Measurements from ENCODE around the gene URB1. TPM values are rescaled to one million over a fixed set of nuclear protein-coding genes. Genes with fewer than 3 reads are reported as not detected.

URB1 gene
- total RNA-seq, 1 donor from 2014 or later = 42.8 TPM

DNA sequence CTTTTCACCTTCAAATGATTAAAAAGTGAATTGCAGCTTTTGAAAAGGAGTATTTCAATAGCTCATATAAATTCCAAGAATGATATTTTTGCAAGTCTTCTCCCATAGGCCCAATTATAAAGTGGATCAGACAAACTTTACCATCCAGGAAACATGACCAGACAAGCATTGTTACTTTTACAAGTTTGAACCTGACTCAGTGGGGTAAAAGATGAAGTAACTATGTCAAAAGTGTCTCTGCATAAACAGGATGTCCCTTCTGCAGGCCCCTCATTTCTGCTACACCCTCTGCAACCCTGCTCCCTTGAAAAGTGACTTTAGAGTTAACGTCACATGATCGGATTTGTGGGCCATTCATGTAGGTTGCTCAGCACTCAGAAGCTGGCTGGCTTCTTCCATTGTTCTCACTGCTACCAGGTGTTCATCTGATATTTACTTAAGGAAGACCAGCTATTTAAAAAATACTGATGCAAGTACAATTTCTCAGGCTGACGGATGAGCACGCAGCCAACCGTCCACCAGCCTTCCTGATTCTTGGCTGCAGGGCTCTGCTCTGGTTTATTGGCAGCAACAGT is 32.3 kb downstream of the URB1 start:
- H3K36me3 Mint-ChIP-seq (ENCODE audit: low read depth) = peaks cover 60% of the 10 kb centered on the region
- no peak for DNase-seq (ENCODE audit: low spot score)
- H3K27me3 Mint-ChIP-seq (ENCODE audit: insufficient read depth) = no peaks in the 10 kb centered on the region
- no peak overlapping the region for H3K27ac Mint-ChIP-seq
- H3K4me1 Mint-ChIP-seq (ENCODE audit: low read depth) = no peaks in the 10 kb centered on the region
- intact Hi-C loops (cut with micrococcal nuclease) = no loop called here
- H3K9me3 Mint-ChIP-seq = no peaks in the 10 kb centered on the region
- no peak overlapping the region for H3K4me3 Mint-ChIP-seq

- H3K4me3 Mint-ChIP-seq = no peak overlapping the region
- H3K4me1 Mint-ChIP-seq (ENCODE audit: low read depth) = no peaks in the 10 kb centered on the region
- intact Hi-C loops (cut with micrococcal nuclease) = no loop called here
- DNase-seq (ENCODE audit: low spot score) = no peak
- peaks cover 59% of the 10 kb centered on the region for H3K36me3 Mint-ChIP-seq (ENCODE audit: low read depth)
- no peak overlapping the region for H3K27ac Mint-ChIP-seq
- no peaks in the 10 kb centered on the region for H3K27me3 Mint-ChIP-seq (ENCODE audit: insufficient read depth)
- H3K9me3 Mint-ChIP-seq = no peaks in the 10 kb centered on the region
Measured at GRCh38 chr21:32359719-32360260, 33.0 kb downstream of the URB1 start.

GRCh38 chr21:32356874-32357395 is 35.9 kb downstream of the URB1 start:
- DNase-seq (ENCODE audit: low spot score) = no peak
- Mint-ChIP-seq H3K27ac (no peak overlapping the region), H3K36me3 (ENCODE audit: low read depth) (peaks cover 64% of the 10 kb centered on the region), H3K4me3 (no peak overlapping the region), H3K9me3 (no peaks in the 10 kb centered on the region), H3K27me3 (ENCODE audit: insufficient read depth) (no peaks in the 10 kb centered on the region), H3K4me1 (ENCODE audit: low read depth) (peaks cover 3% of the 10 kb centered on the region)
- intact Hi-C loops (cut with micrococcal nuclease) = no loop called here

- Mint-ChIP-seq H3K36me3 (ENCODE audit: low read depth) (peaks cover 59% of the 10 kb centered on the region), H3K9me3 (no peaks in the 10 kb centered on the region), H3K4me1 (ENCODE audit: low read depth) (peaks cover 17% of the 10 kb centered on the region), H3K27ac (no peak overlapping the region), H3K4me3 (no peak overlapping the region), H3K27me3 (ENCODE audit: insufficient read depth) (no peaks in the 10 kb centered on the region)
- DNase-seq (ENCODE audit: low spot score) = no peak
- intact Hi-C loops (cut with micrococcal nuclease) = no loop called here
Measured at GRCh38 chr21:32353002-32353711, 39.7 kb downstream of the URB1 start.

GRCh38 chr21:32352526-32352925 is 40.3 kb downstream of the URB1 start:
- intact Hi-C loops (cut with micrococcal nuclease) = no loop called here
- Mint-ChIP-seq H3K9me3 (no peaks in the 10 kb centered on the region), H3K27ac (no peak overlapping the region), H3K27me3 (ENCODE audit: insufficient read depth) (no peaks in the 10 kb centered on the region), H3K4me3 (no peak overlapping the region), H3K36me3 (ENCODE audit: low read depth) (peaks cover 61% of the 10 kb centered on the region), H3K4me1 (ENCODE audit: low read depth) (peaks cover 17% of the 10 kb centered on the region)
- no peak for DNase-seq (ENCODE audit: low spot score)

GRCh38 chr21:32351428-32351827 is 41.4 kb downstream of the URB1 start:
- H3K4me1 Mint-ChIP-seq (ENCODE audit: low read depth) = peaks cover 17% of the 10 kb centered on the region
- no peak overlapping the region for H3K27ac Mint-ChIP-seq
- intact Hi-C loops (cut with micrococcal nuclease) = no loop called here
- DNase-seq (ENCODE audit: low spot score) = no peak
- H3K4me3 Mint-ChIP-seq = no peak overlapping the region
- no peaks in the 10 kb centered on the region for H3K9me3 Mint-ChIP-seq
- no peaks in the 10 kb centered on the region for H3K27me3 Mint-ChIP-seq (ENCODE audit: insufficient read depth)
- H3K36me3 Mint-ChIP-seq (ENCODE audit: low read depth) = peaks cover 64% of the 10 kb centered on the region

DNA sequence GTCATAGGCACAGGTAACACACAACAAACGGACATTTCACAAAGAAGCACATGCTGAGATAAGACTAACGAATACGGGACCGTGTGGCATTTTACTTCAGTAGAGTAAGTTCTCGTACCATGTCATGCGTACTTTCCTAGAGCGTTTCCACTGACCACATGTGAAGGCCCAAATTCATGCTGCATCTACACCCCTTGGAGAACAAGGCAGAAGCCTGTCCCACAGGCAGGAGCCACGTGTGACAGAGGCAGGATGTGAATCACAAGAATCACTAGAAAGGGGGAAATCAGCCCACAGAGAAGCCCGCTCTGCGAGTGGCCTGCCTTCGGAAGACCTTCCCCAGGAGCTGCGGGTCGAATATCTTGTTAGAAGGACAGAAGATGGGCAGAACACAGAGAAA is 41.8 kb downstream of the URB1 start:
- H3K9me3 Mint-ChIP-seq = no peaks in the 10 kb centered on the region
- DNase-seq (ENCODE audit: low spot score) = no peak
- peaks cover 65% of the 10 kb centered on the region for H3K36me3 Mint-ChIP-seq (ENCODE audit: low read depth)
- H3K4me1 Mint-ChIP-seq (ENCODE audit: low read depth) = peaks cover 17% of the 10 kb centered on the region
- no peak overlapping the region for H3K27ac Mint-ChIP-seq
- intact Hi-C loops (cut with micrococcal nuclease) = no loop called here
- H3K27me3 Mint-ChIP-seq (ENCODE audit: insufficient read depth) = no peaks in the 10 kb centered on the region
- H3K4me3 Mint-ChIP-seq = no peak overlapping the region

DNA sequence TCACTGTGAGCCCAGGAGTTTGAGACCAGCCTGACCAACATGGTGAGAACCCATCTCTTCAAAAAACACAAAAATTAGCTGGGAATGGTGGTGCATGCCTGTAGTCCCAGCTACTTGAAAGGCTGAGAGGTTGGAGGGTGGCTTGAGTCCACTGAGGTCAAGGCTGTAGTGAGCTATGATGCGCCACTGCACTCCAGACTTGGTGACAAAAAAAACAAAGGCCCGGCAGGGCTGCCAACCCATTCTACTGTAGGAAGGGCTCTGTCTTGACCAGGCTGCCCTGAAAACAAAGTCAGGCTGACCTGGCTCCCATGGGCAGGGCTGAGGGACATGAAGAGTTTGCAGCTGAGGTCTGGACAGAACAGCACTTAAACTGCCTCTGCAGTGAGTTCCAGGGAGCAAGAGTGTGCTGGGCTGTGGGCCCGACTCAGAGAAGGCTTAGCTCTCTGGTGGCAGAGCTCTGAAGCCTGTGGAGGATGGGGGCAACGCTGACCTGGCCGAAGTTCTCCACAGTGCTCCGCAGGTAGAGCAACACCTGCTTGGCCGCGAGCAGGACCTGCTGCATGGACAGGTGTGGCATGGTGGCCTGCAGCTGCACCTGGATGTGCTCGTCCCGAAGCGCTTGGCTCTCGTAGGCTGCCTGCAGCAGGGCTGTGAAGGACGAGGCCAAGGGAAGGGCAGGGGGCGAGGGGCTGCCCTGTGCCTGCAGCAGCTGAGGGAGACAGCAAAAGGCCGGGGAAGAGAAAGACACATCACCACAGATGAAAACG is 42.4 kb downstream of the URB1 start:
- peaks cover 17% of the 10 kb centered on the region for H3K4me1 Mint-ChIP-seq (ENCODE audit: low read depth)
- no peak overlapping the region for H3K27ac Mint-ChIP-seq
- no peaks in the 10 kb centered on the region for H3K9me3 Mint-ChIP-seq
- DNase-seq (ENCODE audit: low spot score) = no peak
- H3K4me3 Mint-ChIP-seq = no peak overlapping the region
- peaks cover 66% of the 10 kb centered on the region for H3K36me3 Mint-ChIP-seq (ENCODE audit: low read depth)
- H3K27me3 Mint-ChIP-seq (ENCODE audit: insufficient read depth) = no peaks in the 10 kb centered on the region
- intact Hi-C loops (cut with micrococcal nuclease) = no loop called here

DNA sequence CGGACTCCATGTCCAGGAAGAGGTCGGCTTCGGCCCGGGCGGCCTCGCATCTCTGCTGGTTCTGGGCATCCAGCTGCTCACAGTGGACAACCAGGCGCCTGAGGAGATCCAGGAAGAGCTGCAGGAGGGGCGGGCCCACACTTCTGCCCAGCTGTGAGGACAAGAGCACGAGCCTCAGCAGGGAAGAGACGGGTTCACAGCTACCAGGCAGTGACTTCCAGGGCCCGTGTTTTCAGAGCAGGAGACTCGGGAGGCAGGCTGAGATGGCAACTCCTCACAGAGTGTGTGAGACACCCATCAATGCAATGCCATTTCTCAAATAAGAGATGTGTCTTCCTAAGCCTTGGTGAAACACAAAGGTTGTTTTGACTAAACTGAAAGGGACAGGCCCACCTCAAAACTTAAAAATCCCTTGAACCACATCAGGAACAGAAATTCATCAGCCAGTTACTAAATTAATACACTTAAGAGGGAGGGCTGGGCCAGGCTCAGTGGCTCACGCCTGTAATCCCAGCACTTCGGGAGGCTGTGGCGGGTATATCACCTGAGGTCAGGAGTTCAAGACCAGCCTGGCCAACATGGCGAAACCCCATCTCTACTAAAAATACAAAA is 43.4 kb downstream of the URB1 start:
- no peak for DNase-seq (ENCODE audit: low spot score)
- no peak overlapping the region for H3K27ac Mint-ChIP-seq
- no peak overlapping the region for H3K4me3 Mint-ChIP-seq
- peaks cover 6% of the 10 kb centered on the region for H3K9me3 Mint-ChIP-seq
- intact Hi-C loops (cut with micrococcal nuclease) = no loop called here
- peaks cover 17% of the 10 kb centered on the region for H3K4me1 Mint-ChIP-seq (ENCODE audit: low read depth)
- no peaks in the 10 kb centered on the region for H3K27me3 Mint-ChIP-seq (ENCODE audit: insufficient read depth)
- H3K36me3 Mint-ChIP-seq (ENCODE audit: low read depth) = peaks cover 69% of the 10 kb centered on the region

- Mint-ChIP-seq H3K4me3 (no peak overlapping the region), H3K27me3 (ENCODE audit: insufficient read depth) (no peaks in the 10 kb centered on the region), H3K36me3 (ENCODE audit: low read depth) (peaks cover 68% of the 10 kb centered on the region), H3K9me3 (peaks cover 9% of the 10 kb centered on the region), H3K27ac (no peak overlapping the region), H3K4me1 (ENCODE audit: low read depth) (peaks cover 17% of the 10 kb centered on the region)
- no peak for DNase-seq (ENCODE audit: low spot score)
- intact Hi-C loops (cut with micrococcal nuclease) = no loop called here
Measured at GRCh38 chr21:32348604-32349332, 44.0 kb downstream of the URB1 start.

DNA sequence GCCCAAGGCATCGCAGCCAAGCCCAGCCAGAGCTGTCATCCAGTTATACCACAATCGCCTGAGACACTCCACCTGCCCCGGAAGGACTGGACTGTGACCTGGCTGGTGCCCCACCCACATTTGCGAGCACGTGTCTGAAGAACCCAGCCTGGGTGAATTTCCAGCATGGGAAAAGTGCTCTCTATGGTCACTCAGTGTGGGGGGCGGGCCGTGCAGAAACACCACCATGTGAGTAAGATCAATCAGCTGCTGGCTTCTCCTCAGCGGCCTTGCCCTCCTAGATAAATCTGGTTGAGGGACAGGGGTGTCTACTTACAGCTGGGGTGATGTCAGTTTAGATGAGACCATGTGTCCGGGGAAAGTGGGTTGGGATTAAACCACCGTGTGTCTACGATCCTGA is 44.8 kb downstream of the URB1 start:
- Mint-ChIP-seq H3K4me3 (no peak overlapping the region), H3K4me1 (ENCODE audit: low read depth) (peaks cover 17% of the 10 kb centered on the region), H3K9me3 (peaks cover 12% of the 10 kb centered on the region), H3K27me3 (ENCODE audit: insufficient read depth) (no peaks in the 10 kb centered on the region), H3K27ac (no peak overlapping the region), H3K36me3 (ENCODE audit: low read depth) (peaks cover 73% of the 10 kb centered on the region)
- intact Hi-C loops (cut with micrococcal nuclease) = no loop called here
- DNase-seq (ENCODE audit: low spot score) = no peak

- Mint-ChIP-seq H3K27me3 (ENCODE audit: insufficient read depth) (no peaks in the 10 kb centered on the region), H3K27ac (no peak overlapping the region), H3K36me3 (ENCODE audit: low read depth) (peaks cover 70% of the 10 kb centered on the region)
Measured at GRCh38 chr21:32347351-32347750, 45.5 kb downstream of the URB1 start.

More at GRCh38 chr21:32347351-32347750, 45.5 kb downstream of the URB1 start:
- Mint-ChIP-seq H3K9me3 (peaks cover 12% of the 10 kb centered on the region), H3K4me1 (ENCODE audit: low read depth) (peaks cover 17% of the 10 kb centered on the region), H3K4me3 (no peak overlapping the region)
- DNase-seq (ENCODE audit: low spot score) = no peak
- intact Hi-C loops (cut with micrococcal nuclease) = no loop called here

Measured in activated T-helper 1 cell treated with anti-CD3 and anti-CD28 coated beads, Interleukin-12 subunit alpha, Interleukin-12 subunit beta, Interleukin-2, Interleukin-4 antibody, amounts not matched to agents 30 ng/mL and 10 ng/mL and 1 ng/mL, durations not matched to agents 14 hours and 24 hours and 36 hours (primary cell).